Measurements from ENCODE around the gene PYROXD2.

Gene PYROXD2

DNA sequence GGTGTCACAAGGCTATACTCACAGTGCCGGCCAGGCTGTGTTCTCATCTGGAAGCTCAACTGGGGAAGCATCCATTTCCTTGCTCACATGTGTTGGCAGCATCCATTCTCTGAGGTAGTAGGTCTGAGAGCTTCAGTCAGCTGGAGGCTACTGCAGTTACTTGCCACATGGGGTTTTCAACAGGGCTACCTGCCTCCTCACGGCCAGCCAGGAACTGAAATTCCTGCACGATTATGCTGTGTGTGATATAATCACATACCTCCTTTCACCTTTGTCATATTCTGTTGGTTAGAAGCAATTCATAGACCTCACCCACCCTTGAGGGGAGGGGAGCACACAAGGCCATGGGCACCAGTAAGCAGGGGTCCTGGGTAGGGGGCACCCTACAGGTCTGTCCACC, 37.4 kb downstream of the PYROXD2 start:
- H4K8ac ChIP-seq (ENCODE audit: low read depth, low read length): no peak overlapping the region
- H3K36me3 ChIP-seq (replicated peaks in 1 of 2; ENCODE audit: control insufficient read depth in 2 of 2, insufficient read depth in 2 of 2, low read length in 2 of 2): no peaks in the 10 kb centered on the region
- H3K4me2 ChIP-seq (ENCODE audit: insufficient read depth, low read length, poor library complexity, severe bottlenecking): no peak overlapping the region
- no CpG with 5 or more reads among the region's 3 CpGs for WGBS, 2 donors (ENCODE audit: extremely low coverage in 2 of 2, insufficient read length in 2 of 2, insufficient replicate concordance in 1 of 2)
- H3K4me3 ChIP-seq (ENCODE audit: low read length in 2 of 2): no peak overlapping the region
- peaks cover 0 to 2% of the 10 kb centered on the region in 2 donors for H3K4me1 ChIP-seq (ENCODE audit: control insufficient read depth in 2 of 2, insufficient read depth in 1 of 2, low read depth in 1 of 2, low read length in 2 of 2)
- H2AK5ac ChIP-seq (ENCODE audit: low read depth, low read length): no peak overlapping the region
- DNase-seq (ENCODE audit: low spot score): no peak
- no peak overlapping the region for H3K9ac ChIP-seq (ENCODE audit: low read depth, low read length, poor library complexity)
- H2BK12ac ChIP-seq (ENCODE audit: low read length): no peak overlapping the region
- no peak overlapping the region for H2BK15ac ChIP-seq (ENCODE audit: low read length)
- no peak overlapping the region for H2AFZ ChIP-seq (ENCODE audit: low read length)
- H3K27me3 ChIP-seq (ENCODE audit: control insufficient read depth in 3 of 3, insufficient read depth in 3 of 3, low read depth in 1 of 3, low read length in 3 of 3): peaks cover 0 to 4% (median 0%) of the 10 kb centered on the region in 3 experiments
- no peak overlapping the region for H2BK5ac ChIP-seq (ENCODE audit: low read length)
- no peak overlapping the region for H4K91ac ChIP-seq (ENCODE audit: low read depth, low read length, poor library complexity)
- H2BK120ac ChIP-seq (ENCODE audit: low read depth, low read length): no peak overlapping the region
- no peak overlapping the region for H3K23ac ChIP-seq (ENCODE audit: low read depth, low read length, poor library complexity)
- H3K4ac ChIP-seq (ENCODE audit: low read length): no peak overlapping the region
- H3K18ac ChIP-seq (ENCODE audit: low read length): no peak overlapping the region
- H3K79me1 ChIP-seq (ENCODE audit: low read depth, low read length): no peaks in the 10 kb centered on the region
- no peaks in the 10 kb centered on the region for H3K9me3 ChIP-seq (replicated peaks in 1 of 2; ENCODE audit: control insufficient read depth in 2 of 2, insufficient read depth in 1 of 2, low read depth in 1 of 2, low read length in 2 of 2)
- no peak overlapping the region for H3K27ac ChIP-seq (replicated peaks; ENCODE audit: low read length)
- no peak overlapping the region for H3K14ac ChIP-seq (ENCODE audit: low read length)

DNA sequence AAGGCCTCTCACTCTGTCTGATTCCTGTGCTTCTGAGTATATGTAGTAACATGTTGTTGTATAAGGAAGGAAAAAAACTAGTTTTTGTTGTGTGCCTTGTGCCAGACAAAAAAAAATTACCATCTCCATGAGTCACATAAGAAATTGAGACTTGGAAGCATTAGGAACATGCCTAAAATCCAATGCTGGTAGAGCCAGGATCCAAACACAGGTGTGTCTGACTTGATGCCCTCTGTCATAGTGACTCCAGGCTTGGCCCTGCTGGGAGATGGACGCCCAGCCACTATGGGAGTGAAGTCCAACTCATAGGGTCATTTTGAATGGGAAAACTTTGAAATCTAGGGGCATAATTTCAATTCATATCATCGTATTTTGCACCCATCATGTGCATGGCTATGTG, 38.0 kb downstream of the PYROXD2 start:
- no CpG with 5 or more reads among the region's 2 CpGs for WGBS, 2 donors (ENCODE audit: extremely low coverage in 2 of 2, insufficient read length in 2 of 2, insufficient replicate concordance in 1 of 2)
- H2BK5ac ChIP-seq (ENCODE audit: low read length): no peak overlapping the region
- no peak overlapping the region for H3K9ac ChIP-seq (ENCODE audit: low read depth, low read length, poor library complexity)
- H2BK15ac ChIP-seq (ENCODE audit: low read length): no peak overlapping the region
- H2AFZ ChIP-seq (ENCODE audit: low read length): no peak overlapping the region
- peaks cover 0 to 4% (median 0%) of the 10 kb centered on the region in 3 experiments for H3K27me3 ChIP-seq (ENCODE audit: control insufficient read depth in 3 of 3, insufficient read depth in 3 of 3, low read depth in 1 of 3, low read length in 3 of 3)
- no peak overlapping the region for H2AK5ac ChIP-seq (ENCODE audit: low read depth, low read length)
- H3K18ac ChIP-seq (ENCODE audit: low read length): no peak overlapping the region
- H3K4me1 ChIP-seq (ENCODE audit: control insufficient read depth in 2 of 2, insufficient read depth in 1 of 2, low read depth in 1 of 2, low read length in 2 of 2): peaks cover 0 to 2% of the 10 kb centered on the region in 2 donors
- no peak overlapping the region for H3K27ac ChIP-seq (replicated peaks; ENCODE audit: low read length)
- H4K8ac ChIP-seq (ENCODE audit: low read depth, low read length): no peak overlapping the region
- H2BK12ac ChIP-seq (ENCODE audit: low read length): no peak overlapping the region
- no peak overlapping the region for H3K14ac ChIP-seq (ENCODE audit: low read length)
- H4K91ac ChIP-seq (ENCODE audit: low read depth, low read length, poor library complexity): no peak overlapping the region
- H3K23ac ChIP-seq (ENCODE audit: low read depth, low read length, poor library complexity): no peak overlapping the region
- H3K4me2 ChIP-seq (ENCODE audit: insufficient read depth, low read length, poor library complexity, severe bottlenecking): no peak overlapping the region
- H3K79me1 ChIP-seq (ENCODE audit: low read depth, low read length): no peaks in the 10 kb centered on the region
- H3K36me3 ChIP-seq (replicated peaks in 1 of 2; ENCODE audit: control insufficient read depth in 2 of 2, insufficient read depth in 2 of 2, low read length in 2 of 2): no peaks in the 10 kb centered on the region
- H3K9me3 ChIP-seq (replicated peaks in 1 of 2; ENCODE audit: control insufficient read depth in 2 of 2, insufficient read depth in 1 of 2, low read depth in 1 of 2, low read length in 2 of 2): no peaks in the 10 kb centered on the region
- H2BK120ac ChIP-seq (ENCODE audit: low read depth, low read length): no peak overlapping the region
- H3K4me3 ChIP-seq (ENCODE audit: low read length in 2 of 2): no peak overlapping the region
- DNase-seq (ENCODE audit: low spot score): no peak
- H3K4ac ChIP-seq (ENCODE audit: low read length): no peak overlapping the region

DNA sequence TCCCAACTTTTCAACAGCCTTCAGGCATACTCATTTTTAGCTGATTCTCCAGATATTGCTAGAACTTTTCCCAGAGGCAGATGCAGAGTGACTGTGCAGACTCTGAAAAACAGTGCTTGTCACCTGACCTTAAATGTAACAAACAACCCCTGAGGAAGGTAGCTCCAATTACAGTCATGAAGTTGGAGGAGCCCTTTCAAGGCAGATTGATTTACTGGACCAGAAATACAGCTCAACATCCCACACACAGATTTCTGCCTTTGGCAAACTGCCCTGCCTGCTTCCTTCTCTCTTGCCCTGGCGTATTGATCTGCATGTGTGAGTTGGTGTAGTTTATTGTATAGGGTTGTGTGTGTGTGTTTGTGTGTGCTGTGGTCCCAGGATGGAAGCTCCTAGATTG, 38.5 kb downstream of the PYROXD2 start:
- no peak overlapping the region for H2BK120ac ChIP-seq (ENCODE audit: low read depth, low read length)

DNA sequence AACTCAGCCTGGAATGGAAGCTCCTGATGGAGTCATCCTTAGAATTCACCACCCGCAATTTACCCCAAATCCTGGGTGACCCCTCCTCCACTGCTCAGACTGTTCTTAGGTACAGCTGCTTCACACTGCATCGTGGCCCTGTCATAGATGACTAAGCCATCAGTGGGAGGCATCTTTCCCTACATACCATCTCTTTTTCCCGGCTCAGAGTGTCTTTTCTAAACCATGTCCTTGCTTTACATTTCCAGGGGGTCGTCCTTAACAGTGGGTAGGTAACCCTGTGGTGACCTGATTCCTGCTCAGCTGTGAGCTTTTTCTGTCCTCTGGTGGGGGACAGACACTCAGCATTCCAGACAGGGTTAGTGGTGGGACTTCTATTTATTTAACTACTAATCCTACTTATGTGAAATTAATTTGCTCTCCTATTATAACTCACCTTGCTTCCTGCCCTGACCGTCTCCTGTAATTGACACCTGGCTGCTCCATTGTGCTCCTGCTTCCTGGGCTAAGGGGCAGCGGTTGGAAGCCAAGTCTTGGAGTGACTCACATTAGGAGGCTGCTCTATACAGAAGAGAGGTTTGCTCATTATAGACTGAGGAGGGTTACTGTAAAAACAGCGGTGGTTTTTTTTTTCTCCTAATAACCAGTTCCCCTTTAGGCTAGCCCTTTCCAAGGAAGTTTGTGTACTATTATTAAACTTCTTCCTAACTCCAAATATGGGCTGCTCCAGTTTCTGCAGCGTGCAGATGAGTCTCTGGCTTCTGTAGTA, 40.6 kb downstream of the PYROXD2 start:
- H2AK5ac ChIP-seq (ENCODE audit: low read depth, low read length): no peak overlapping the region
- no peak overlapping the region for H3K23ac ChIP-seq (ENCODE audit: low read depth, low read length, poor library complexity)
- no peak overlapping the region for H2BK15ac ChIP-seq (ENCODE audit: low read length)
- H3K9me3 ChIP-seq (replicated peaks in 1 of 2; ENCODE audit: control insufficient read depth in 2 of 2, insufficient read depth in 1 of 2, low read depth in 1 of 2, low read length in 2 of 2): no peaks in the 10 kb centered on the region
- no peaks in the 10 kb centered on the region for H3K79me1 ChIP-seq (ENCODE audit: low read depth, low read length)
- no peak overlapping the region for H3K4ac ChIP-seq (ENCODE audit: low read length)
- no peak overlapping the region for H4K91ac ChIP-seq (ENCODE audit: low read depth, low read length, poor library complexity)
- H3K27me3 ChIP-seq (ENCODE audit: control insufficient read depth in 3 of 3, insufficient read depth in 3 of 3, low read depth in 1 of 3, low read length in 3 of 3): peaks cover 0 to 4% (median 0%) of the 10 kb centered on the region in 3 experiments
- no peak overlapping the region for H3K4me2 ChIP-seq (ENCODE audit: insufficient read depth, low read length, poor library complexity, severe bottlenecking)
- no peak overlapping the region for H3K18ac ChIP-seq (ENCODE audit: low read length)
- H3K4me3 ChIP-seq (ENCODE audit: low read length in 2 of 2): no peak overlapping the region
- H2AFZ ChIP-seq (ENCODE audit: low read length): no peak overlapping the region
- H3K27ac ChIP-seq (replicated peaks; ENCODE audit: low read length): no peak overlapping the region
- DNase-seq (ENCODE audit: low spot score): no peak
- no peaks in the 10 kb centered on the region for H3K36me3 ChIP-seq (replicated peaks in 1 of 2; ENCODE audit: control insufficient read depth in 2 of 2, insufficient read depth in 2 of 2, low read length in 2 of 2)
- H3K9ac ChIP-seq (ENCODE audit: low read depth, low read length, poor library complexity): no peak overlapping the region
- WGBS, 2 donors (ENCODE audit: extremely low coverage in 2 of 2, insufficient read length in 2 of 2, insufficient replicate concordance in 1 of 2): no CpG with 5 or more reads among the region's 8 CpGs
- no peak overlapping the region for H2BK120ac ChIP-seq (ENCODE audit: low read depth, low read length)
- no peak overlapping the region for H3K14ac ChIP-seq (ENCODE audit: low read length)
- no peak overlapping the region for H4K8ac ChIP-seq (ENCODE audit: low read depth, low read length)
- no peak overlapping the region for H2BK12ac ChIP-seq (ENCODE audit: low read length)
- peaks cover 0 to 3% of the 10 kb centered on the region in 2 donors for H3K4me1 ChIP-seq (ENCODE audit: control insufficient read depth in 2 of 2, insufficient read depth in 1 of 2, low read depth in 1 of 2, low read length in 2 of 2)
- H2BK5ac ChIP-seq (ENCODE audit: low read length): no peak overlapping the region

More for the DNA sequence above, 38.5 kb downstream of the PYROXD2 start:
- Histone ChIP-seq H2AK5ac (ENCODE audit: low read depth, low read length) (no peak overlapping the region), H2AFZ (ENCODE audit: low read length) (no peak overlapping the region), H3K4me3 (ENCODE audit: low read length in 2 of 2) (no peak overlapping the region), H3K4me2 (ENCODE audit: insufficient read depth, low read length, poor library complexity, severe bottlenecking) (no peak overlapping the region), H3K9ac (ENCODE audit: low read depth, low read length, poor library complexity) (no peak overlapping the region), H3K18ac (ENCODE audit: low read length) (no peak overlapping the region), H4K91ac (ENCODE audit: low read depth, low read length, poor library complexity) (no peak overlapping the region), H2BK12ac (ENCODE audit: low read length) (no peak overlapping the region), H2BK15ac (ENCODE audit: low read length) (no peak overlapping the region), H4K8ac (ENCODE audit: low read depth, low read length) (no peak overlapping the region), H3K36me3 (replicated peaks in 1 of 2; ENCODE audit: control insufficient read depth in 2 of 2, insufficient read depth in 2 of 2, low read length in 2 of 2) (no peaks in the 10 kb centered on the region), H2BK5ac (ENCODE audit: low read length) (no peak overlapping the region), H3K23ac (ENCODE audit: low read depth, low read length, poor library complexity) (no peak overlapping the region), H3K27me3 (ENCODE audit: control insufficient read depth in 3 of 3, insufficient read depth in 3 of 3, low read depth in 1 of 3, low read length in 3 of 3) (peaks cover 0 to 4% (median 0%) of the 10 kb centered on the region in 3 experiments), H3K27ac (replicated peaks; ENCODE audit: low read length) (no peak overlapping the region), H3K9me3 (replicated peaks in 1 of 2; ENCODE audit: control insufficient read depth in 2 of 2, insufficient read depth in 1 of 2, low read depth in 1 of 2, low read length in 2 of 2) (no peaks in the 10 kb centered on the region), H3K4ac (ENCODE audit: low read length) (no peak overlapping the region), H3K14ac (ENCODE audit: low read length) (no peak overlapping the region), H3K4me1 (ENCODE audit: control insufficient read depth in 2 of 2, insufficient read depth in 1 of 2, low read depth in 1 of 2, low read length in 2 of 2) (peaks cover 0 to 2% of the 10 kb centered on the region in 2 donors), H3K79me1 (ENCODE audit: low read depth, low read length) (no peaks in the 10 kb centered on the region)
- WGBS, 2 donors (ENCODE audit: extremely low coverage in 2 of 2, insufficient read length in 2 of 2, insufficient replicate concordance in 1 of 2): no CpG with 5 or more reads among the region's 1 CpG
- DNase-seq (ENCODE audit: low spot score): no peak

Data from neuronal stem cell (in vitro differentiated cells).